Measurements from ENCODE around the gene STAC. TPM values are rescaled to one million over a fixed set of nuclear protein-coding genes. Genes with fewer than 3 reads are reported as not detected.
"Not testable (repeated sequence)": the region's sequence is repeated elsewhere in the genome, so short reads cannot be mapped to it uniquely, and the experiment has no call there.

The STAC gene
- total RNA-seq, 1 donor from 2014 or later: 0.09 TPM

DNA sequence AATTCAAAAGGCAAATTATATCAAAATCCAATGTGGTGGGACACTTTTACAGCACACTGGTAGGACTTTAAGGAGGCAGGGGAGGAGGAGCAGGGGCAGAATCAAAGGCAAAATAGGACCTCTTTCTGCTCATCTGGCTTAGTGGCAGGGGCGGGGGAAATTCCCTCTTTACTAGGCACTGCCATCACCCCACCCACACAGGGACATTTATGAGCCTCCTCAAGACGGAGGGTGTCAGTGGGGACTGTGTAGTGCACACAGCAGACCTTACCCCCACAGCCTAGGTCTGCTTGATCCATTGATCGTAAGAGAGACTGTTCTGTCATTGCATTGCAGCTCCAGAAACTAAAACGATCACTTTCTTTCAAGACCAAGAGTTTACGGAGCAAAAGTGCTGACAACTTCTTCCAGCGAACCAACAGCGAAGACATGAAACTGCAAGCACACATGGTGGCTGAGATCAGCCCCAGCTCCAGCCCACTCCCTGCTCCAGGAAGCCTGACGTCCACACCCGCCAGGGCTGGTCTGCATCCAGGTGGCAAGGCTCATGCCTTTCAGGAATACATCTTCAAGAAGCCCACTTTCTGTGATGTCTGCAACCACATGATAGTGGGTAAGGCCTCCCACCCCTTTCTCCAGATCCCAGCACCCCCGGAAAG is 62.9 kb downstream of the STAC start:
- ChIA-PET POLR2A (no interaction called here), CTCF (no interaction called here)
- TF ChIP-seq, protein P1, sequence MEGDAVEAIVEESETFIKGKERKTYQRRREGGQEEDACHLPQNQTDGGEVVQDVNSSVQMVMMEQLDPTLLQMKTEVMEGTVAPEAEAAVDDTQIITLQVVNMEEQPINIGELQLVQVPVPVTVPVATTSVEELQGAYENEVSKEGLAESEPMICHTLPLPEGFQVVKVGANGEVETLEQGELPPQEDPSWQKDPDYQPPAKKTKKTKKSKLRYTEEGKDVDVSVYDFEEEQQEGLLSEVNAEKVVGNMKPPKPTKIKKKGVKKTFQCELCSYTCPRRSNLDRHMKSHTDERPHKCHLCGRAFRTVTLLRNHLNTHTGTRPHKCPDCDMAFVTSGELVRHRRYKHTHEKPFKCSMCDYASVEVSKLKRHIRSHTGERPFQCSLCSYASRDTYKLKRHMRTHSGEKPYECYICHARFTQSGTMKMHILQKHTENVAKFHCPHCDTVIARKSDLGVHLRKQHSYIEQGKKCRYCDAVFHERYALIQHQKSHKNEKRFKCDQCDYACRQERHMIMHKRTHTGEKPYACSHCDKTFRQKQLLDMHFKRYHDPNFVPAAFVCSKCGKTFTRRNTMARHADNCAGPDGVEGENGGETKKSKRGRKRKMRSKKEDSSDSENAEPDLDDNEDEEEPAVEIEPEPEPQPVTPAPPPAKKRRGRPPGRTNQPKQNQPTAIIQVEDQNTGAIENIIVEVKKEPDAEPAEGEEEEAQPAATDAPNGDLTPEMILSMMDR (IDR thresholded peaks at IDR 0.05): no peak
- intact Hi-C loops (cut with micrococcal nuclease): no loop called here
- H3K36me3 Mint-ChIP-seq (ENCODE audit: low read depth): no peaks in the 10 kb centered on the region
- no peak overlapping the region for H3K4me3 Mint-ChIP-seq
- no peak for ATAC-seq (ENCODE audit: low read depth)
- DNase-seq: no peak
- H3K9me3 Mint-ChIP-seq: no peaks in the 10 kb centered on the region
- no peaks in the 10 kb centered on the region for H3K4me1 Mint-ChIP-seq
- no peaks in the 10 kb centered on the region for H3K27me3 Mint-ChIP-seq
- no peak overlapping the region for H3K27ac Mint-ChIP-seq

DNA sequence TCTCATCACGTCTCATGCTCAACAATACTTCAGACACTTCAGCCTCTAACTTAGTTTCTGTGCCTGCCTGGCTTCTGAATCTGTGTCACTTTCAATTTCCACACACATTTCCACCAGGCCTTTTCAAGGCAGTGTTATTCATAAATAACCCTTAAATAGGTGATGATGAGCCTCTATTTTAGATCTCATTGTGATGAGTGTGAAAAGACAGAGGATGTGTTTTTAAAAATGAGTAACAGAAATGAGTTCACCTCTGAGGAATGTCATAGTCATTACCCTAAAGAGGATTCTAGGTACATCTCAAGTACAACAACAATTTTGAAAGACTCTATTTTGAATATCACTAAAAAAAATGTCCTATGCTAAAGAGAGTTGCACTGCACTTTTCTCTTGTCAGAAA is 64.6 kb downstream of the STAC start:
- no peak overlapping the region for H3K4me3 Mint-ChIP-seq
- intact Hi-C loops (cut with micrococcal nuclease): no loop called here
- no peaks in the 10 kb centered on the region for H3K36me3 Mint-ChIP-seq (ENCODE audit: low read depth)
- ChIA-PET POLR2A (no interaction called here), CTCF (no interaction called here)
- ATAC-seq (ENCODE audit: low read depth) (no peak), DNase-seq (no peak)
- no peaks in the 10 kb centered on the region for H3K4me1 Mint-ChIP-seq
- TF ChIP-seq, protein P1 (IDR thresholded peaks at IDR 0.05): no peak
- no peaks in the 10 kb centered on the region for H3K9me3 Mint-ChIP-seq
- H3K27me3 Mint-ChIP-seq: no peaks in the 10 kb centered on the region
- H3K27ac Mint-ChIP-seq: no peak overlapping the region

DNA sequence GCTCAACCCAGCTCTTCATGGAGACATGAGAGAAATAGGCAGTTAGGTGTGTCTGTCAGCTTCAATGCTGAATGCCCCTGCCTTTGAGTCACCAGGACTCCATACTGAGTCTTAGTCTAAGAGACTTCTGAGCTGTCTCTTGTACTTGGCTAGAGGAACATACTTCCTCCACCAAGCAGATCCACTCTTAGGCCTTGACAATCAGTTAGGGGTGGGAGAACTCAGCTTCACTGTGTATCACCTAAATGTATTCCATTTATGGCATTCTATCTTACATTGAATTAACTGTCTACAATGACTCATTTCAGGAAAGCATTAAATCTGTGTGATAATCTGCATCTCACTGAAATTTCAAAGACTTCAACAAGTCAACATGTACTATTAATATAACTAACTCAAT is 66.0 kb downstream of the STAC start:
- no peak overlapping the region for H3K27ac Mint-ChIP-seq
- ATAC-seq (ENCODE audit: low read depth) (no peak), DNase-seq (no peak)
- H3K4me3 Mint-ChIP-seq: no peak overlapping the region
- TF ChIP-seq, protein P1 (IDR thresholded peaks at IDR 0.05): no peak
- no peaks in the 10 kb centered on the region for H3K27me3 Mint-ChIP-seq
- H3K4me1 Mint-ChIP-seq: no peaks in the 10 kb centered on the region
- no peaks in the 10 kb centered on the region for H3K9me3 Mint-ChIP-seq
- POLR2A ChIA-PET: no interaction called here
- intact Hi-C loops (cut with micrococcal nuclease): no loop called here
- CTCF ChIA-PET: no interaction called here
- H3K36me3 Mint-ChIP-seq (ENCODE audit: low read depth): no peaks in the 10 kb centered on the region

DNA sequence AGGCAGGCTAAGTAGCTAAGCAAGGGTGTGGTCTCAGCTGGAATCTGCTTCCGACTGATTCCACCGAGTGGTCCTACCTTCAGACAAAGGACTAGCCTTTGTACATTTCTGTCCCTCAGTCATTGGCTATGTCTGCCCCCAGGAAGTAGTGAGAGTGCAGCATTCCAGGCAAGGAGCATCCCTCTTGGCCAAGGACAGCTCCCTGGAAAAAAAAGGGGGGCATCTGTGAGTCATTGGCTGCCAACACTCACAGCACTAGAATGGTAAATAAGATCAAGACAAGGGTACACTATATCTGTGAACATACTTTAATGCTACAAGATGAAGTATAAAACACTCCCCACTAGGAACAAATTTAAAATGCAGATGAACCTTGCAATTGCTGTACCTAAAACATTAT is 66.8 kb downstream of the STAC start:
- Mint-ChIP-seq H3K27ac (no peak overlapping the region), H3K4me3 (no peak overlapping the region), H3K36me3 (ENCODE audit: low read depth) (no peaks in the 10 kb centered on the region), H3K9me3 (no peaks in the 10 kb centered on the region), H3K4me1 (no peaks in the 10 kb centered on the region), H3K27me3 (no peaks in the 10 kb centered on the region)
- CTCF ChIA-PET: no interaction called here
- POLR2A ChIA-PET: no interaction called here
- DNase-seq: no peak
- no peak for ATAC-seq (ENCODE audit: low read depth)
- intact Hi-C loops (cut with micrococcal nuclease): no loop called here
- TF ChIP-seq, protein P1 (IDR thresholded peaks at IDR 0.05): no peak

DNA sequence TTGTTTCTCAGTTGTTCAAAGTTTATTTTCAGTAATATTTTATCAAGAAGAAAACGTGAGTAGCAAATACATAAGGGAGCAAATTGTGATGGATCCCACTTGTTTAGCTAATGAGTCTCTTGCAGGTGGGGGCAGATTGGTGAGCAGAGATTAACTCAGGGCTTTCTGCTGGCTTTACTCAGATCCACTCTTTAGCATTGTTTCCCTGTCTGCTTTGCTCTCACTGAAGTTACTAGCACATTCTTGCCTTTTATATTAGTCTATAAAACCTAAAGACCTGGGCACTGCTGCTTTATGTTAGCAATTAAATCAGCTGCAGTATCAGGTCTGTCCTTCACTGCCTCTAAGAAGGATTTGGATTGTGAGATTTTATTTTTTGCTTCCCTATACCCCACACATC is 71.5 kb downstream of the STAC start:
- ATAC-seq (ENCODE audit: low read depth): no peak
- no peaks in the 10 kb centered on the region for H3K4me1 Mint-ChIP-seq
- no peak overlapping the region for H3K4me3 Mint-ChIP-seq

DNA sequence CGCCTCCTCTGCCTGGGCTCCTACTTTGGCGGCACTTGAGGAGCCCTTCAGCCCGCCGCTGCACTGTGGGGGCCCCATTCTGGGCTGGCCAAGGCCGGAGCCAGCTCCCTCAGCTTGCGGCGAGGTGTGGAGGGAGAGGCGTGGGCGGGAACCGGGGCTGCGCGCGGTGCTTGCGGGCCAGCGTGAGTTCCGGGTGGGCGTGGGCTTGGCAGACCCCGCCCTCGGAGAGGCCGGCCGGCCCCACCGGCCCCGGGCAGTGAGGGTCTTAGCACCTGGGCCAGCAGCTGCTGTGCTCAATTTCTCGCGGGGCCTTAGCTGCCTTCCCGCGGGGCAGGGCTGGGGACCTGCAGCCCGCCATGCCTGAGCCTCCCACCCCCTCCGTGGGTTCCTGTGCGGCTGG is 72.9 kb downstream of the STAC start:
- intact Hi-C loops (cut with micrococcal nuclease); DNase-seq; CTCF ChIA-PET; H3K27me3 Mint-ChIP-seq; H3K27ac Mint-ChIP-seq; H3K4me3 Mint-ChIP-seq; H3K36me3 Mint-ChIP-seq (ENCODE audit: low read depth); ATAC-seq (ENCODE audit: low read depth); POLR2A ChIA-PET; H3K9me3 Mint-ChIP-seq; H3K4me1 Mint-ChIP-seq: not testable (repeated sequence)

More for the DNA sequence above, 71.5 kb downstream of the STAC start:
- no peak overlapping the region for H3K27ac Mint-ChIP-seq
- H3K9me3 Mint-ChIP-seq: no peaks in the 10 kb centered on the region
- intact Hi-C loops (cut with micrococcal nuclease): no loop called here
- peaks cover 3% of the 10 kb centered on the region for H3K27me3 Mint-ChIP-seq
- POLR2A ChIA-PET: no interaction called here
- H3K36me3 Mint-ChIP-seq (ENCODE audit: low read depth): no peaks in the 10 kb centered on the region
- TF ChIP-seq, protein P1 (IDR thresholded peaks at IDR 0.05): no peak
- CTCF ChIA-PET: no interaction called here
- no peak for DNase-seq

DNA sequence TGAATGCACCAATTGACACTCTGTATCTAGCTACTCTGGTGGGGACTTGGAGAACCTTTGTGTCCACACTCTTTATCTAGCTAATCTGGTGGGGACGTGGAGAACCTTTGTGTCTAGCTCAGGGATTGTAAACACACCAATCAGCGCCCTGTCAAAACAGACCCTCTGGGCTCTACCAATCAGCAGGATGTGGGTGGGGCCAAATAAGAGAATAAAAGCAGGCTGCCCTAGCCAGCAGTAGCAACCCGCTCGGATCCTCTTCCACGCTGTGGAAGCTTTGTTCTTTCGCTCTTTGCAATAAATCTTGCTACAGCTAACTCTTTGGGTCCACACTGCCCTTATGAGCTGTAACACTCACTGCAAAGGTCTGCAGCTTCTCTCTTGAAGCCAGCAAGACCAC is 73.6 kb downstream of the STAC start:
- H3K36me3 Mint-ChIP-seq (ENCODE audit: low read depth); POLR2A ChIA-PET; H3K27ac Mint-ChIP-seq; H3K27me3 Mint-ChIP-seq; H3K4me3 Mint-ChIP-seq; CTCF ChIA-PET; DNase-seq; ATAC-seq (ENCODE audit: low read depth); H3K9me3 Mint-ChIP-seq; H3K4me1 Mint-ChIP-seq; intact Hi-C loops (cut with micrococcal nuclease): not testable (repeated sequence)
